ENCODE measurements around the gene PROSER3. TPM values are rescaled to one million over a fixed set of nuclear protein-coding genes. Genes with fewer than 3 reads are reported as not detected.
"Not testable (repeated sequence)": the region's sequence is repeated elsewhere in the genome, so short reads cannot be mapped to it uniquely, and the experiment has no call there.

PROSER3 gene
- polyA plus RNA-seq, 1 experiment = 5.2 TPM

- CTCF ChIA-PET = interaction anchor here (0.6 kb wide), 1 partner anchor 20 kb away, joined by 8 read pairs; no protein-coding TSS in a partner anchor
- DNase-seq (ENCODE audit: low read depth, low spot score) = no peak
- TF ChIP-seq CTCF (IDR thresholded peaks at IDR 0.05; ENCODE audit: low read depth, low read length) = no peak
- no peaks in the 10 kb centered on the region for H3K27me3 ChIP-seq (ENCODE audit: control insufficient read depth, insufficient read depth, low read length)
- POLR2A ChIA-PET = no interaction called here
- no peak overlapping the region for H3K4me3 ChIP-seq (ENCODE audit: low read depth, low read length)
- no peak overlapping the region for H3K27ac ChIP-seq (ENCODE audit: low read depth, low read length)
- H3K9me3 ChIP-seq (ENCODE audit: control insufficient read depth, insufficient read depth, low read length) = no peaks in the 10 kb centered on the region; the same call in 1 of the 2 replicates
Measured at GRCh38 chr19:35722897-35723296, 35.1 kb upstream of the PROSER3 start.

GRCh38 chr19:35723671-35724070 is 34.3 kb upstream of the PROSER3 start:
- Histone ChIP-seq H3K27ac (ENCODE audit: low read depth, low read length) (no peak overlapping the region), H3K9me3 (ENCODE audit: control insufficient read depth, insufficient read depth, low read length) (no peaks in the 10 kb centered on the region; the same call in 1 of the 2 replicates), H3K27me3 (ENCODE audit: control insufficient read depth, insufficient read depth, low read length) (no peaks in the 10 kb centered on the region), H3K4me3 (ENCODE audit: low read depth, low read length) (no peak overlapping the region)
- ChIA-PET POLR2A (no interaction called here), CTCF (no interaction called here)
- no peak for TF ChIP-seq CTCF (IDR thresholded peaks at IDR 0.05; ENCODE audit: low read depth, low read length)
- no peak for DNase-seq (ENCODE audit: low read depth, low spot score)

GRCh38 chr19:35724132-35724531 is 33.8 kb upstream of the PROSER3 start:
- H3K4me3 ChIP-seq (ENCODE audit: low read depth, low read length); H3K27me3 ChIP-seq (ENCODE audit: control insufficient read depth, insufficient read depth, low read length); H3K27ac ChIP-seq (ENCODE audit: low read depth, low read length); CTCF ChIA-PET; DNase-seq (ENCODE audit: low read depth, low spot score); POLR2A ChIA-PET; H3K9me3 ChIP-seq (ENCODE audit: control insufficient read depth, insufficient read depth, low read length): not testable (repeated sequence)

GRCh38 chr19:35724560-35724959 is 33.4 kb upstream of the PROSER3 start:
- Histone ChIP-seq H3K9me3 (ENCODE audit: control insufficient read depth, insufficient read depth, low read length) (no peaks in the 10 kb centered on the region; the same call in 1 of the 2 replicates), H3K4me3 (ENCODE audit: low read depth, low read length) (no peak overlapping the region), H3K27ac (ENCODE audit: low read depth, low read length) (no peak overlapping the region), H3K27me3 (ENCODE audit: control insufficient read depth, insufficient read depth, low read length) (no peaks in the 10 kb centered on the region)
- ChIA-PET CTCF (no interaction called here), POLR2A (no interaction called here)
- no peak for TF ChIP-seq CTCF (IDR thresholded peaks at IDR 0.05; ENCODE audit: low read depth, low read length)
- DNase-seq (ENCODE audit: low read depth, low spot score) = no peak

GRCh38 chr19:35725216-35725861 is 32.6 kb upstream of the PROSER3 start:
- CTCF ChIA-PET = no interaction called here
- no peak for DNase-seq (ENCODE audit: low read depth, low spot score)
- Histone ChIP-seq H3K4me3 (ENCODE audit: low read depth, low read length) (no peak overlapping the region), H3K27me3 (ENCODE audit: control insufficient read depth, insufficient read depth, low read length) (no peaks in the 10 kb centered on the region), H3K9me3 (ENCODE audit: control insufficient read depth, insufficient read depth, low read length) (no peaks in the 10 kb centered on the region; the same call in 1 of the 2 replicates), H3K27ac (ENCODE audit: low read depth, low read length) (no peak overlapping the region)
- POLR2A ChIA-PET = no interaction called here
- TF ChIP-seq CTCF (IDR thresholded peaks at IDR 0.05; ENCODE audit: low read depth, low read length) = no peak
